NCI-H460 (cell line): ENCODE data around the gene IKZF1. TPM values are rescaled to one million over a fixed set of nuclear protein-coding genes. Genes with fewer than 3 reads are reported as not detected.

Source experiments
- DNase-seq: peaks from one replicate; pipeline ENCODE4 v3.0.0-alpha.2; 2016; ENCODE audit warnings: low read depth; ENCODE audit errors: extremely low read depth
- total RNA-seq: library from RNA; depleted of rRNA; stranded (reverse); fragments of >200 nt; shearing (Covaris generic); gene quantifications from 2 replicates; pipeline ENCODE4 v1.2.3, GENCODE V29; 2014

The IKZF1 gene
- total RNA-seq, 1 experiment from 2014 or later: not detected

- DNase-seq: no peak
Measured at GRCh38 chr7:50282813-50283605, 21.5 kb upstream of the IKZF1 start.

DNA sequence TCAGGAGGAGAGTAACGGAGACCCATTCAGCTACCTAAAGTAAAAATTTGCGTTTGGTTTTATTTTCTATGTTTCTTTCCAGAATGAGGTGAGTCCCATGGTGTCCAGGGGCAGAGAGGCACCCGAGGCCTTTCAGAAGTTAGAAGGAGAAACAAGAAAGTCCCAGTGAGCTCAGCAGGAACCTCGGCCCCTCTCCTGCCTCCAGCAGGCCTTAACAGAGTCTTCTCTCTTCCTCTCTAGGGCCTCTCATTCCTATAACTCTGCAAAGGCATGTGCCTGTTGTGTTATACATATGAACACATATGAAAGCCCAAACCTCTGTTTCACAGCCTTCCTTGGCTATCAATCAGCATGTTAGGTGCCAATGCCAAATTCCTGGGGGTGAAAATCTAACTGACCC is 20.8 kb upstream of the IKZF1 start:
- DNase-seq: no peak

DNA sequence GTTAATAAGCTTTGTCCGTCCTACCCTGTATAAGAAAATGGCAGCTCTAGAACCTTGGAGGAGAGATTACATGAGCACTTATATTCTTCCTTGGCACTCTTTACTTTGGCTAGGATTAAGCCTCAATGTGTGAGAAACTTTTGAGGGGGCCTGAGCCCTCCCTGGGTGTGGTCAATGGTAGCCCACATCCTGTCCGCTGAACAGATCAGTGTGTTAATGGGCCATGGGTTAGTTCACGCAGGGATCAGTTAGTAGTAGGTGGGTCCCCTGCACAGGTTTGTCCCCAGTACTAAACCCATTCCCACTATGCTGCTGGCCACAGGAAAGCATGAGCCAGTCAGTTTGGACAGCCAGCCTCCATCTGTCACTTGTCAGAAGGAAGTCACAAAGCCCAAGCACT is 20.2 kb upstream of the IKZF1 start:
- no peak for DNase-seq

DNA sequence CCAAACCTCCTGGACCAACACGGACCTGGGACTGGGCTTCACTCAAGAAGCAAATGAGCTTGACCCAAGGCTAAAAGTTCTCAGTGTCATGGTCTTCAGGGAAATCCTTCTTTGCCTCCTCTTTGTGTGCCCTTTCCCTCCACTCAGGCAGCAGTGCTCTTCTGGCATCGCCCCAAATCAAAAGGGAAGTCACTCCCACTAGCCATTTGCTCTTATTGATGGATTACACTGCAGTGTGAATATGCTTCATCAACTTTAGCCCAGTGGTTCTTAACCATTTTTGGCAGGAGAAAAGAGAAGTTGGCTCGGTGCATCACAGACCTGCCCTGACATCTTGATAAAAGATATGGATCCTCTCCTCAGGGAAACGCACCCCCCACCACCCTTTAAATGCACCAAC is 19.2 kb upstream of the IKZF1 start:
- DNase-seq: no peak

- DNase-seq: no peak
Measured at GRCh38 chr7:50287129-50287528, 17.4 kb upstream of the IKZF1 start.

DNA sequence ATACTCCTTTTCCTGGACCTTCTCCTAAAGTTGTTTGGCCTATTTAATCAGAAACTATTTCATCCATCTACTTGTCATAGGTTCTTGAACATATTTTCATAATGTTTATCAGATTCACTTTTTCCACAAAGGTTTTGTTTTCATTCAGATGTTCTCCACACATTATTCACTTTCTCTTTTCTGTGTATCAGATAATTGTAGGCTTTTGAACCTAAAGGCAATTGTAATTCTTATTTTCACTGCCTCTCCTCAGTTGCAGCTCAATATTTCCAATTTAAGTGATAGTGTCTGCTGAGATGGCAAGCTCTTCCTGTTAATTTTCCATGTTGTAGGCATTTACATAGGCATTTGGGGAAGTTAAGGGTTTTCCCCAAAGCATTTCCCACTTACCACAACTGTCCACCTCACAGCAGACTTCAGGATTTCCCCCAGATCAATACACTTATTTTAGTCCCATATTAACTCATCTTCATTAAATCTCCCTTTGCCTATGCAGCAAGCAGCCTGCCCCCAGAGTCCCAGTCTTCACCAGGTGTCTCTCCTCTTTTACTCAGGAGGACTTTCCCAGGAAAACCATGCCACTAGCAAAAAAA is 12.3 kb upstream of the IKZF1 start:
- DNase-seq: no peak

GRCh38 chr7:50292763-50293162 is 11.8 kb upstream of the IKZF1 start:
- DNase-seq: no peak

DNA sequence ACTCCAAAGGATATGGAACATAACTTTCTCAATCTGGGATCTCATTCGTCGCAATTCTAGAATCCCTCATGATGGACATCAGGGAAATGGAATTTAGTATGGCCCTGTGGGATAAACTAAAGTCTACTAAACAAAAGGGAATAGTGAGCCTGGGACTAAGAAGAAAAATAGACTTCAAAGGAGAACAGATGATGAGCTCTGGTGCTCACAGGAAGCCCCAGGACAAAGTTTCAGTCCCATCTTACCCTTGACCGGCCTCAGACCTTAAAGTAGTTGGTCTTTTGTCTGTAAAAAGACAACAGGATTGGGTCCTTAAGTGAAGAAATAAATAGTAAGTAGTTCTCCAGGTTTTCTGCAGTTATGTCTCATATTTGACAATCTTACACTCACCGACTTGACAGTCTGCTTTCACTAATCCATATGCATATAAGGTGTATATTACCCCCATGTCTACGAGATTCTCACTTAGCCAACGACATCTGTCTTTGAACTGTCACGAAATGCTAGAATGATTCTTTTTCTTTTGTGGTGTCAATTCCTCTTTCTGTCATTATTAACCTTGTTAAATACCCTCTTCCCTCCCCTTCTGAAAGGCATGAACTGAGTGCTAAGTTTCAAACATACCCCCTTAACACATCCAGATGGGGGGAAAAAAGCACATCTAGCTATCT is 10.9 kb upstream of the IKZF1 start:
- DNase-seq: no peak

DNA sequence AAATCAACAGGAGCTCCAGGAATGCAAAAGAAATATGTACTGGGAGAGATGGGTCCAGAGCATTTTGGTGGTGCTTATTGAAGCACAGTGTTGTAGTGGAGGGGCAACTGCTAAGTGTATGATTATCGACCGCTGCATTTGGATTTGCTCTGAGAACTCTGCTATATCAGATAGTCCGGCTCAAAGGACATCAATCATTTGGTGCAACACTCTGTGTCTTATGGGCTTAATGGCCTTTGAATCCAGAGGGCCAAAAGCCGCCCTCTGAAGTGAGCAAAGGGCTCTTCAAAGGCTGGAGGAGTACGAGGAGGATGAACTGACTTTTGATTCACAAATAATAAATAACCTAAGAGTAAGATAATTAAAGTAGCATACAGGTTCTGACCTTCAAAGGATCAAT is 9.4 kb upstream of the IKZF1 start:
- no peak for DNase-seq

DNA sequence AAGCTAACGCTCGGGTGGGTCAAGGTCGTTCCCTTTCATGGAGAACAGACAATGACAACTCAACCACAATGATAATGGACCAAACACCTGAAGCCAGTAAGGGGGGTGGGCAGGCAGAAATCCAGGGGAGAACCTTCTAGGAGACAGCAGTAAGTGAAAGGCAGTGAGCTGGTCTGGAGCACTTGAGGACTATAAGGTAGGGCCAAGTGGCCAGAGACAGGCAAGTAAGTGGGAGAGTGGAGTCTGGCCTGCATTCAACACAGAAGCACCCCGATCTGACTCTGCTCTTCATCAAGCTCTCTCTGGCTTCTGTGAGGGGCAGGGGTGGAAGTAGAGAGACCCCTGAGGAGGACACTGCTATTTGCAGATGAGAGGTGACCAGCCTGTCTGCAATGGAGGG is 7.7 kb upstream of the IKZF1 start:
- DNase-seq: no peak

GRCh38 chr7:50298811-50299562 is 5.5 kb upstream of the IKZF1 start:
- DNase-seq: no peak

DNA sequence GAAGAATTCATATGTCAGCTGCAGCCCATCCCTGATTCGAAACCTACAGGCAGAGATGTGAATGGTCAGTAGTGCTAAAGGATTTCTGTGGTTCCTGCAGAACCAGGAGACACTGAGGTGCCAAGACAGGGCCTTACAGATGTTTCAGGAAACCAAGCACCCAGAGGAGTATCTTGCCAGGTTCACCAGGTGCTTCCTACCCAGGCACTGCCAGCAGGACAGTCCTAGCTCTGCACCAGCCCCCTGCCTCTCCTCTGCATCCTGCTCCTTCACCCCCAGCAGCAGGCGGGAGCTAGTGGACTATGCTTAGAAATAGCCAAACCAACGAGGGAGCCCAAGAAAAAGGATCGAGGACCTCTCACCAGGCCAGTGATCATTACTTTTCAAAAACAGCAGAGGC is 4.2 kb upstream of the IKZF1 start:
- DNase-seq: no peak

GRCh38 chr7:50302486-50303334 is 1.8 kb upstream of the IKZF1 start:
- no peak for DNase-seq

DNA sequence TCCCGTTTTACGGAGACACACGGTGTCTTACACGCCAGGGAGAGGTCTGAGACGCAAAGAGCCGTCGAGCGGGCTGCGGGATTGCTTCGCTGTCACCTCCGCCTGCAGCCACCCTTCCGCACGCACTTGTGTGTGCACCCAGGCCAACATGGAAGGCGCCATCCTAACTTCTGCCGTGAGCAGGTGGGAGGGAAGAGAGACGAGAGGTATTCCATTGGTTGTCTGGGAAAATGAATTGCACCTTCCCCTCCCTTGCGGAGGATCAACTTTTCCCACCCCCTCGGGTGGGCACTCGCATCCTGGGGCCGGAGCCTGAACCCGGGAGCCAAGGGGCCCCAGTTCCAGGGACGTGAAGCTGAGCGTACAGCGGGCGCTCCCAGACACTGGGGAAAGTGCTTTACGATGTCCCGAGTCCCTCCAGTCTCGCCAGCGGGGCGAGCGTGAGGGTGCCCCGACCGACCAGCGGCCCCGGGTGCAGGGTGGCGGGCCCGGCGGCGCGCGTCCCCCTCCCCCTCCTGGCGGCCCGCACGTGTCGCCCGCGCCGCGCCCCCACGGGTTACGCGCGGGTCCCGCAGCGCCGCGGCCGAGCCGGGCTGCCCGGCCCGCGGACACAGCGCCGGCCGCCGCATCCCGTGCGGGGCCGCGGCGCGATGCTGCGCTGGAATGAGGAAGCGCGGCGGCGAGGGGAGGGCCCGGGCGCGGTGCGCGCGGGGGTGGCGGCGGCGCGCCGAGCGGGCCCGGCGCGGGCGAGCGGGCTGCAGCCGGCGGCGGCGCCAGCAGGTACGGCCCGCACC is 984 bp upstream of the IKZF1 start:
- no peak for DNase-seq

- no peak for DNase-seq
Measured at GRCh38 chr7:50304911-50305582, 531 bp downstream of the IKZF1 start.

DNA sequence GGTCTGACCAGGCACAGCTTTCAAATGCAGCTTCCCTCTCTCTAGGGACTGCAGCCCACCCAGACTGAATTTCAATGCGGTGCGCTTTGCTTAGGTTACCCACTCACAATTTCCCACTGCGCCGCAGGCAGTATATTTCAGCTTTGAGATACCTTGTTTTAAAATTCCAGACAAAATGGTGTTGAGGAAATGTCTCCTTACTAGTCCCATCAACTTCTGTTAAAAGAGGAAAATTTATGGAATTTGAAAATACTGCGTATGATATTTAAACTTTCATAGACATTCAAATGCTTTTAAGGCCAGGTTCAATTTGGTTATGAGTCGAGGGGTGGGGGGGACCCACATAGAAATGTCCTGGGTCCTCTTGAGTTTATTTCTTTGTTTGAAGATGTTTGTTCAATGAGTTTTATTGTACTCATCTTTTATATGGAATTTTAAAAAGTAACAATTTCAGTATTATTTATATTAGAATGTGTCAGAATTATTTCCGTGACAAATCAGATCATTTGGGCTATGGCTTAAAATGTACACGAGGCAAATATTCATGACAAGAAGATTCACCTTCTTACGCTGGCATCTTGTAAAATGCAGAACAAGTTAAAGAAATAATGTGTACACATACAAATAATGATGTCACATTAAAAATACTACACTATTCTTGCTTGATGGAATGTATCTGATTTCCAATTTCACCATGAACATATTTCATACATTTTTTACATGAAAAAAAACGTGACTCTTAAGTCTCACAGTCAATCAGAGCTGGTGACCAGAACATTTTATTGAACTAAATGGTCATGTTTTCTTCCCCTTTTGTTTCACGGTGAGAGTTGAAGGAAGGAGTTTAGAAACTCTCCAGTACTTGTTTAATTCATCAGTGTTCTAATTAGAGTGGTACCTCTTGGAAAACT is 1.3 kb downstream of the IKZF1 start:
- no peak for DNase-seq

GRCh38 chr7:50306494-50307367 is 2.2 kb downstream of the IKZF1 start:
- DNase-seq: no peak
